ENCODE results near the gene MMP25. TPM values are rescaled to one million over a fixed set of nuclear protein-coding genes. Genes with fewer than 3 reads are reported as not detected.

The MMP25 gene
- total and polyA plus RNA-seq, 9 of the 15 experiments (the other 6 are each of a cell fraction or from before 2014, with no cell fraction given): 0.03 to 0.04 TPM; not detected in 7

- TF ChIP-seq ZBTB34 (CRISPR knock-in tag; IDR thresholded peaks at IDR 0.05): no peak
- TF ChIP-seq POLR2AphosphoS5 (IDR thresholded peaks at IDR 0.05; ENCODE audit: control insufficient read depth, insufficient read depth, low read depth, low read length): peak; percentile 8; the same call in 1 of the 2 replicates
- TF ChIP-seq EP400 (IDR thresholded peaks at IDR 0.05): no peak
- no peak for TF ChIP-seq ZNF592 (IDR thresholded peaks at IDR 0.05)
Measured at GRCh38 chr16:3023415-3023668, 23.0 kb upstream of the MMP25 start (continued).

Measured in K562 (cell line).